ENCODE data around the gene UTP4.

Gene UTP4

DNA sequence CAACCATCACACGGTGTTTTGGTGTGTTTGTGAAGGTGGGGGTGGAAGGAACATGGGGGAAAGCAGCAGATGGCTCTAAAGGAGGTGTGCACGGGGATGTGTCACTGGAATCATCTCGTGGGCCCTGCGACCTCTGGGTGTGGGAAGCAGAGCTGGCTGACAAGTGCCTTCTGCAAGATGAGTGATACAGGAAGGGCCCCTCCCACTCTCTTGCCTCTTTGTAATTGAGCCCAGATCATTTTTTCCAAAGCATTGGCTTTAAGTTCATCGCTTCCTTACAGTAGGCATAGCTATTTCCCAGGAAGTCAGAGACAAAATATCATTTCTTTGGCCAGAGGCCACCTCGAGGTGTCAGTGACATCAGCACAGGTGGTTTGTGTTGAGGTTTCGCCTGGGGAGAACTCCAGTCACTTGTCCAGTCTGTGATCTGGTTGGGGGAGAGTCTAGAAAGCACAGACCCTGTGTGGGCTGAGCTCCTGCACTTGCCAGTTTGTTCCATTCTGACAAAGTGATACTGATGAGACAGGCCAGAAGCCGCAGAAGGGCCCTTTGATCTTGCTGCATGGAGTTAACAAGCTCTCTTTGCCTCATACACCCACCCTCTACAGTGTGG is 33.9 kb downstream of the UTP4 start:
- no peaks in the 10 kb centered on the region for H3K4me1 ChIP-seq
- peaks cover 75% of the 10 kb centered on the region for H3K36me3 ChIP-seq
- DNase-seq = no peak
- TF ChIP-seq, protein P1, sequence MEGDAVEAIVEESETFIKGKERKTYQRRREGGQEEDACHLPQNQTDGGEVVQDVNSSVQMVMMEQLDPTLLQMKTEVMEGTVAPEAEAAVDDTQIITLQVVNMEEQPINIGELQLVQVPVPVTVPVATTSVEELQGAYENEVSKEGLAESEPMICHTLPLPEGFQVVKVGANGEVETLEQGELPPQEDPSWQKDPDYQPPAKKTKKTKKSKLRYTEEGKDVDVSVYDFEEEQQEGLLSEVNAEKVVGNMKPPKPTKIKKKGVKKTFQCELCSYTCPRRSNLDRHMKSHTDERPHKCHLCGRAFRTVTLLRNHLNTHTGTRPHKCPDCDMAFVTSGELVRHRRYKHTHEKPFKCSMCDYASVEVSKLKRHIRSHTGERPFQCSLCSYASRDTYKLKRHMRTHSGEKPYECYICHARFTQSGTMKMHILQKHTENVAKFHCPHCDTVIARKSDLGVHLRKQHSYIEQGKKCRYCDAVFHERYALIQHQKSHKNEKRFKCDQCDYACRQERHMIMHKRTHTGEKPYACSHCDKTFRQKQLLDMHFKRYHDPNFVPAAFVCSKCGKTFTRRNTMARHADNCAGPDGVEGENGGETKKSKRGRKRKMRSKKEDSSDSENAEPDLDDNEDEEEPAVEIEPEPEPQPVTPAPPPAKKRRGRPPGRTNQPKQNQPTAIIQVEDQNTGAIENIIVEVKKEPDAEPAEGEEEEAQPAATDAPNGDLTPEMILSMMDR (IDR thresholded peaks at IDR 0.05; ENCODE audit: low read depth, low read length) = no peak
- no peak overlapping the region for H3K4me3 ChIP-seq (ENCODE audit: low read depth, low read length)
- no peaks in the 10 kb centered on the region for H3K9me3 ChIP-seq
- no peaks in the 10 kb centered on the region for H3K27me3 ChIP-seq

DNA sequence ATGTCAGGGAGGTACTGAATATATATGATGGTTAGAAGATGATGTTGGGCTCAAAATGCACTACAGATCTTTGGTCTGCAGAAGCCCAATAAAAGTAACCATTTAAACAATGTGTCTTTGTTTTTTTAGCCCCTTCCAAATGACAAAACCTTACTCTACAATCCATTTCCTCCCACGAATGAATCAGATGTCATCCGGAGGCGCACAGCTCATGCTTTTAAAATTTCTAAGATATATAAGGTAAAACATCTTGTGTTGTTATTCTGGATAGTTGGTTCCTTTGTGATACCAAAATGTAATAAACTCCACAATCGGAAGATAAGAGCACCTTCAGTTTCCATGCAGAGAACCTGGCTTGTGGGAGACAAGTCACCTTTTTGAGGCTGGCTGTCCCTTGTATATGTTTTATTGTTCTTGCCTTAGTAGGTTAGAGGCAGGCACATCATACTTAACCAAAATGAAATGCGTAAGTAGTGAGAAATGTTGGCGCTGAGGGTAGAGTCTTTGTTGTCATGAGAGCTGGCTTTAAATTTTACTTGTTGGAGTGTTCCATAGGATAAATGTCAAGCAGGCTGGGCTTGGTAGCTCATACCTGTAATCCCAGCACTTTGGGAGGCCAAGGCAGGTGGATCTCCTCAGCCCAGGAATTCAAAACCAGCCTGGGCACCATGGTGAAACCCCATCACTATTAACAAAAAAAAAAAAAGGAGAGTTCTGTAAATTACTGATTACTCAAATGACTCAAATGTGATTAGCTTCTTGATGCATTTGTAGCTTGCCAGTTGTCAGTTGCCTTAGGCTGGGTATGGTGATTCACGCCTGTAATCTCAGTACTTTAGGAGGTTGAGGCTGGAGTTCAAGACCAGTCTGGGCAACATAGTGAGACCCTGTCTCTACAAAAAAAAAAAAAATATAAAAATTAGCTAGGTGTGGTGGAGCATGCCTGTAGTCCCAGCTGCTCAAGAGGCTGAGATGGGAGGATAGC is 34.8 kb downstream of the UTP4 start:
- Histone ChIP-seq H3K36me3 (peaks cover 66% of the 10 kb centered on the region), H3K9me3 (no peaks in the 10 kb centered on the region), H3K4me1 (no peaks in the 10 kb centered on the region), H3K27me3 (no peaks in the 10 kb centered on the region), H3K4me3 (ENCODE audit: low read depth, low read length) (no peak overlapping the region)
- no peak for DNase-seq
- TF ChIP-seq, protein P1 (IDR thresholded peaks at IDR 0.05; ENCODE audit: low read depth, low read length) = no peak

DNA sequence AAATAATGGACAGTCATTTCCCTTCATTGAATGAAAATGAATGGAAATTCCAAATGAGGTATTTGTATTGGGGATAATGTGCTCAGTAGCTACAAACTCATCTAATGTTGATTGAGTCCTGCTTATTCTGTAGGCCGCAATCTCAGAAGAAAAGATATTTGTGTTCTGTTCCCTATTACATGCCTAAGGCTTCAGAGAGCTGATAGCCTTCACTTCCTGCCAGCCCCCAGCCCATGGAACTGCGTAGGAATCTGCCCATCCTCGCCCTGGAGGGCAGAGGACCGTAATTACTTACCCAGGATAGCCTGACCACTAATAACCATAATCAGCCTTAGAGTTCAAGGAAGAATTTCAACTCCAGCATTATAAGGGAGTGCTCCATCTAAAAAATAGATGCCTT is 36.6 kb downstream of the UTP4 start:
- no peaks in the 10 kb centered on the region for H3K27me3 ChIP-seq
- peaks cover 56% of the 10 kb centered on the region for H3K36me3 ChIP-seq
- no peak overlapping the region for H3K4me3 ChIP-seq (ENCODE audit: low read depth, low read length)
- TF ChIP-seq, protein P1 (IDR thresholded peaks at IDR 0.05; ENCODE audit: low read depth, low read length) = no peak
- no peak for DNase-seq
- no peaks in the 10 kb centered on the region for H3K4me1 ChIP-seq
- no peaks in the 10 kb centered on the region for H3K9me3 ChIP-seq

DNA sequence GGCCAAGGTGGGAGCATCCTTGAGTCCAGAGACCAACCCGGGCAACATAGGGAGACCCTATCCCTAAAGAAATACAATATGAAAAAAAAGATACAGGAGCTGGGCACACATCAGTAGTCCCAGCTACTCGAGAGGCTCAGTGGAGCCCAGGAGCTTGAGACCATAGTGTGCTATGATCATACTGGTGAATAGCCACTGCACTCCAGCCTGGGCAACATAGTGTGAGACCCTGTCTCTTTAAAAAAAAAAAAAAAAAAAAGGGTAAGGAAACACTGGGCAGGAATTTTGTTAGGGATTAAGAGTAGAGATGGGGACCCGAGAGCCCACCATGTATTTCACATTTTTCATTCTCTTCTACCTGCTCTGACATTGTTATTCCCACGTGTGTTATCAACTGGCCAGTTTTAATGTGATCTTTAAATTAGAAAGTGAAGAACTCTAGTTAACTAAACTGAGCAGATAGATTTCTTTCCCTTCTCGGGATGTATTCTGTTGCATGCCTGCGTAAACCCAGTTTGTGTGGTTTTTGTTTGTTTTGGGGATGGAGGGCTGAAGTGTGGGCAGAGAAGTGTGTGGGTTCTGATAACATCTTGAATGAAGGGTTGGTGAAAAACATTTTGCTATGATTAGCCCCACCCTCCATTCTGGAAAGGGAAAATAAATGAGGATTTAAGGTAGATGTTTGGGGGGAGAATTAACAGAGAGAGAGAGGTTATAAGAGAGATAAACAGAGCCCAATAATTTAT is 37.3 kb downstream of the UTP4 start:
- Histone ChIP-seq H3K36me3 (peaks cover 52% of the 10 kb centered on the region), H3K4me3 (ENCODE audit: low read depth, low read length) (no peak overlapping the region), H3K9me3 (no peaks in the 10 kb centered on the region), H3K27me3 (no peaks in the 10 kb centered on the region), H3K4me1 (no peaks in the 10 kb centered on the region)
- DNase-seq = no peak
- TF ChIP-seq, protein P1 (IDR thresholded peaks at IDR 0.05; ENCODE audit: low read depth, low read length) = no peak

DNA sequence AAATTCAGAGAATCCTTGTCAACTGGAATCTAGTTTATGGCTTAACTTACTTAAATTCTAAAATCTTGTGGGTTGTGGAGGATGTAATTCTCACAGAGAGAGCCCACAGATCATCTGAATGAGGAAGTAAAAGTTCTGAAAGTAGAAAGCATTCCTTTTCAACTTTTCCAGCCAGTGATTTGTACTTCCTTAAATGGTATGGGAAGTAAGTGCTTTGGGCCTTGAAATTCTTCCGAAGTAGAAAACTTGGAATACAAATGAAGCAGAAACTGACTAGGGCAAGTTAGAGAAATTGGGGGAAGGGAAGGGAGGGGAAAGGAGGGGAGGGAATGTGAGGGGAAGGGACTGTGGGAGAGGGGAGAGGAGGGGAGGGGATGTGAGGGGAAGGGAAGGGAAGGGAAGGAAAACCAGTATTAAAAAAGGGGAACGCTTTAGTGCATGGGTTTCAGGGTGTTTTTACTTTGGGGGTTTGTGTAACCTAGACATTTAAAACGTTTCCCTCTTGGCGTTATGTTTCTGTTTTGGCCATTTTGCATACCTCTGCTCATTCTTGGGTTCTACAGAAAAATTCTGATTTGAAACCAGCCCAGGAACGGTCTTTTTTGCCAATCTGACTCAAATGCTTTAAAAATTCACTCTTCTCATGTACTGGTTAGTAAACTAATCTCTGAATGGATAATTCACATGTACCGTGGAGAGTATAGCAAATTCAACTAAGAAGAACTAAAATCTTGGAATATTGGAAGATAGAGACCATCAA is 39.1 kb downstream of the UTP4 start:
- Histone ChIP-seq H3K9me3 (no peaks in the 10 kb centered on the region), H3K36me3 (peaks cover 41% of the 10 kb centered on the region), H3K4me1 (no peaks in the 10 kb centered on the region), H3K4me3 (ENCODE audit: low read depth, low read length) (no peak overlapping the region), H3K27me3 (no peaks in the 10 kb centered on the region)
- DNase-seq = no peak
- TF ChIP-seq, protein P1 (IDR thresholded peaks at IDR 0.05; ENCODE audit: low read depth, low read length) = no peak

Measured in BE2C (cell line).